ENCODE data around the gene XDH.

The XDH gene

GRCh38 chr2:31373127-31373526 lies 41.4 kb downstream of the XDH start:
- Histone ChIP-seq H3K4me1 (ENCODE audit: control insufficient read depth, low read length) (no peaks in the 10 kb centered on the region), H3K79me2 (ENCODE audit: control insufficient read depth, low read length) (no peaks in the 10 kb centered on the region), H3F3A (ENCODE audit: control insufficient read depth, insufficient read depth) (no peaks in the 10 kb centered on the region), H3K4me2 (ENCODE audit: low read length) (no peak overlapping the region), H3K27me3 (ENCODE audit: control insufficient read depth, low read length) (no peaks in the 10 kb centered on the region; the same call in 1 of the 2 replicates), H3K36me3 (ENCODE audit: control insufficient read depth, low read length) (no peaks in the 10 kb centered on the region), H4K20me1 (ENCODE audit: control insufficient read depth, insufficient read depth, low read depth, low read length) (no peaks in the 10 kb centered on the region), H3K9me3 (ENCODE audit: control insufficient read depth, insufficient read depth, low read length) (no peaks in the 10 kb centered on the region), H3K4me3 (ENCODE audit: low read length) (no peak overlapping the region), H3K27ac (ENCODE audit: low read depth, low read length) (no peak overlapping the region), H3K9me2 (replicated peaks; ENCODE audit: control insufficient read depth, low read length) (no peaks in the 10 kb centered on the region)
- TF ChIP-seq CTCF (IDR thresholded peaks at IDR 0.05; ENCODE audit: low read depth, low read length, poor library complexity, severe bottlenecking) (no peak), EZH2phosphoT487 (IDR thresholded peaks at IDR 0.05; ENCODE audit: borderline replicate concordance, low read length) (no peak)

- H3K79me2 ChIP-seq (ENCODE audit: control insufficient read depth, low read length): no peaks in the 10 kb centered on the region
- no peaks in the 10 kb centered on the region for H4K20me1 ChIP-seq (ENCODE audit: control insufficient read depth, insufficient read depth, low read depth, low read length)
- H3K4me1 ChIP-seq (ENCODE audit: control insufficient read depth, low read length): no peaks in the 10 kb centered on the region
- no peak overlapping the region for H3K27ac ChIP-seq (ENCODE audit: low read depth, low read length)
- no peaks in the 10 kb centered on the region for H3K9me3 ChIP-seq (ENCODE audit: control insufficient read depth, insufficient read depth, low read length)
- no peaks in the 10 kb centered on the region for H3F3A ChIP-seq (ENCODE audit: control insufficient read depth, insufficient read depth)
- TF ChIP-seq EZH2phosphoT487 (IDR thresholded peaks at IDR 0.05; ENCODE audit: borderline replicate concordance, low read length) (no peak), CTCF (IDR thresholded peaks at IDR 0.05; ENCODE audit: low read depth, low read length, poor library complexity, severe bottlenecking) (no peak)
- no peaks in the 10 kb centered on the region for H3K9me2 ChIP-seq (replicated peaks; ENCODE audit: control insufficient read depth, low read length)
- no peak overlapping the region for H3K4me3 ChIP-seq (ENCODE audit: low read length)
- H3K27me3 ChIP-seq (ENCODE audit: control insufficient read depth, low read length): no peaks in the 10 kb centered on the region; the same call in 1 of the 2 replicates
- no peaks in the 10 kb centered on the region for H3K36me3 ChIP-seq (ENCODE audit: control insufficient read depth, low read length)
- no peak overlapping the region for H3K4me2 ChIP-seq (ENCODE audit: low read length)
Observed at GRCh38 chr2:31372097-31372496, 42.4 kb downstream of the XDH start.

GRCh38 chr2:31371691-31372090 lies 42.9 kb downstream of the XDH start:
- H3K4me1 ChIP-seq (ENCODE audit: control insufficient read depth, low read length): no peaks in the 10 kb centered on the region
- H4K20me1 ChIP-seq (ENCODE audit: control insufficient read depth, insufficient read depth, low read depth, low read length): no peaks in the 10 kb centered on the region
- no peaks in the 10 kb centered on the region; the same call in 1 of the 2 replicates for H3K27me3 ChIP-seq (ENCODE audit: control insufficient read depth, low read length)
- H3K36me3 ChIP-seq (ENCODE audit: control insufficient read depth, low read length): no peaks in the 10 kb centered on the region
- H3F3A ChIP-seq (ENCODE audit: control insufficient read depth, insufficient read depth): no peaks in the 10 kb centered on the region
- TF ChIP-seq CTCF (IDR thresholded peaks at IDR 0.05; ENCODE audit: low read depth, low read length, poor library complexity, severe bottlenecking) (no peak), EZH2phosphoT487 (IDR thresholded peaks at IDR 0.05; ENCODE audit: borderline replicate concordance, low read length) (no peak)
- H3K9me3 ChIP-seq (ENCODE audit: control insufficient read depth, insufficient read depth, low read length): no peaks in the 10 kb centered on the region
- no peak overlapping the region for H3K4me3 ChIP-seq (ENCODE audit: low read length)
- no peaks in the 10 kb centered on the region for H3K9me2 ChIP-seq (replicated peaks; ENCODE audit: control insufficient read depth, low read length)
- H3K4me2 ChIP-seq (ENCODE audit: low read length): no peak overlapping the region
- H3K79me2 ChIP-seq (ENCODE audit: control insufficient read depth, low read length): no peaks in the 10 kb centered on the region
- no peak overlapping the region for H3K27ac ChIP-seq (ENCODE audit: low read depth, low read length)

- no peaks in the 10 kb centered on the region for H3K4me1 ChIP-seq (ENCODE audit: control insufficient read depth, low read length)
- no peaks in the 10 kb centered on the region for H3F3A ChIP-seq (ENCODE audit: control insufficient read depth, insufficient read depth)
- H3K79me2 ChIP-seq (ENCODE audit: control insufficient read depth, low read length): no peaks in the 10 kb centered on the region
- no peaks in the 10 kb centered on the region for H3K36me3 ChIP-seq (ENCODE audit: control insufficient read depth, low read length)
- no peaks in the 10 kb centered on the region for H4K20me1 ChIP-seq (ENCODE audit: control insufficient read depth, insufficient read depth, low read depth, low read length)
- H3K9me2 ChIP-seq (replicated peaks; ENCODE audit: control insufficient read depth, low read length): no peaks in the 10 kb centered on the region
- no peak overlapping the region for H3K27ac ChIP-seq (ENCODE audit: low read depth, low read length)
- no peak overlapping the region for H3K4me2 ChIP-seq (ENCODE audit: low read length)
- no peaks in the 10 kb centered on the region for H3K27me3 ChIP-seq (ENCODE audit: control insufficient read depth, low read length)
- H3K4me3 ChIP-seq (ENCODE audit: low read length): no peak overlapping the region
- TF ChIP-seq EZH2phosphoT487 (IDR thresholded peaks at IDR 0.05; ENCODE audit: borderline replicate concordance, low read length) (no peak), CTCF (IDR thresholded peaks at IDR 0.05; ENCODE audit: low read depth, low read length, poor library complexity, severe bottlenecking) (no peak)
- no peaks in the 10 kb centered on the region for H3K9me3 ChIP-seq (ENCODE audit: control insufficient read depth, insufficient read depth, low read length)
Observed at GRCh38 chr2:31366733-31367132, 47.8 kb downstream of the XDH start.

All from DOHH2 (cell line).